Measurements from ENCODE around the gene CTNND2. TPM values are rescaled to one million over a fixed set of nuclear protein-coding genes. Genes with fewer than 3 reads are reported as not detected.

The CTNND2 gene
- total RNA-seq, 3 donors from 2014 or later (not counting 1 experiment from before 2014, with no cell fraction given) = not detected

DNA sequence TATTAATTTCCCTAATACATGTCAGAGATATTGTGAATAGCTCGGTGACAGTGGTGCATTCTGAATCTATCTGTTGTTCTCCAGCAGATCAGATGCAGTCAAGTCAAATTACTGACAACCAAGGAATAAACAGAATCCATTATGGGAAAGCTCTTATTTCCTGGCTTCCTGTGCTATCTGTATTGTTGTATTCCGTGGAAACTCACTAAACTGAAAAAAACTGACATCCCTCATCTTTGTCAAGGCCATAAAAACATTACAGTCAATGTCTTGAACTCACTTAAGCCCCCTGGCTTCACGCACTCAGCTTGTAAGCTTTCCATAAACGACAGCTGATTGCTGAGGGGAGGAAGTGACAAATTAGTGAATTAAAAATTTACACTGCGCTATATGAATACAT, 245.9 kb downstream of the CTNND2 start:
- intact Hi-C loops (cut with micrococcal nuclease) = no loop called here
- no peaks in the 10 kb centered on the region for H3K27me3 ChIP-seq (ENCODE audit: control insufficient read depth, insufficient read depth, low read length)
- H3K36me3 Mint-ChIP-seq = no peaks in the 10 kb centered on the region

DNA sequence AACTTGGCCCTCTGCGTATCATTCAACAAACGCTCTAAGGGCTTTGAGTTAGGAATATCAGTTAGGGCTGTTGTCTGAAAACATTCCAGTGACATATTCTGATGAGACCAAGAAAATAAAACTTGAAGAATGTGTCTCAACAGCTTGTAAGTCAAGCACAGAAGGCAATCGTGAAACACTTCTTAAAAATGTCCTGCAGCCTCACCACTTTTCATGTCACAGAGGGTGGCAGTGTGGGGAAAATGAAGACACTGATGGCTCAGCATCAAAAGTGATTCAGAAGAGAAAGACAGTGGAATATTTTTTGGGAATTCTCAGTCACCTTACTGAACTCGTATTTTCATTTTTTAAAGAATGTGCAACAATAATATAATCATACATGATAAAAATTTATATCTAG, 247.3 kb downstream of the CTNND2 start:
- intact Hi-C loops (cut with micrococcal nuclease) = no loop called here

More for the DNA sequence above, 245.9 kb downstream of the CTNND2 start:
- peaks cover 0 to 2% of the 10 kb centered on the region in 2 donors for H3K9me3 Mint-ChIP-seq
- TF ChIP-seq, protein P1, sequence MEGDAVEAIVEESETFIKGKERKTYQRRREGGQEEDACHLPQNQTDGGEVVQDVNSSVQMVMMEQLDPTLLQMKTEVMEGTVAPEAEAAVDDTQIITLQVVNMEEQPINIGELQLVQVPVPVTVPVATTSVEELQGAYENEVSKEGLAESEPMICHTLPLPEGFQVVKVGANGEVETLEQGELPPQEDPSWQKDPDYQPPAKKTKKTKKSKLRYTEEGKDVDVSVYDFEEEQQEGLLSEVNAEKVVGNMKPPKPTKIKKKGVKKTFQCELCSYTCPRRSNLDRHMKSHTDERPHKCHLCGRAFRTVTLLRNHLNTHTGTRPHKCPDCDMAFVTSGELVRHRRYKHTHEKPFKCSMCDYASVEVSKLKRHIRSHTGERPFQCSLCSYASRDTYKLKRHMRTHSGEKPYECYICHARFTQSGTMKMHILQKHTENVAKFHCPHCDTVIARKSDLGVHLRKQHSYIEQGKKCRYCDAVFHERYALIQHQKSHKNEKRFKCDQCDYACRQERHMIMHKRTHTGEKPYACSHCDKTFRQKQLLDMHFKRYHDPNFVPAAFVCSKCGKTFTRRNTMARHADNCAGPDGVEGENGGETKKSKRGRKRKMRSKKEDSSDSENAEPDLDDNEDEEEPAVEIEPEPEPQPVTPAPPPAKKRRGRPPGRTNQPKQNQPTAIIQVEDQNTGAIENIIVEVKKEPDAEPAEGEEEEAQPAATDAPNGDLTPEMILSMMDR (IDR thresholded peaks at IDR 0.05) = no peak
- DNase-seq (no peak), ATAC-seq (no peak)
- no peaks in the 10 kb centered on the region for H3K4me1 ChIP-seq (ENCODE audit: control insufficient read depth, insufficient read depth, low read length)
- H3K36me3 ChIP-seq (ENCODE audit: control insufficient read depth, insufficient read depth, low read length) = no peaks in the 10 kb centered on the region
- H3K27ac ChIP-seq (ENCODE audit: low read length) = no peak overlapping the region
- no peak overlapping the region for H3K4me3 Mint-ChIP-seq
- no peaks in the 10 kb centered on the region for H3K9me3 ChIP-seq (ENCODE audit: control insufficient read depth, insufficient read depth, low read length)
- H3K4me3 ChIP-seq (ENCODE audit: low read length) = no peak overlapping the region
- peaks cover 0 to 14% of the 10 kb centered on the region in 2 donors for H3K4me1 Mint-ChIP-seq
- no peaks in the 10 kb centered on the region for H3K27me3 Mint-ChIP-seq (ENCODE audit: low read depth in 2 of 2)
- no peak overlapping the region for H3K27ac Mint-ChIP-seq
- 82% methylated on average over 5 of the region's 5 CpGs for WGBS (ENCODE audit: insufficient coverage)

DNA sequence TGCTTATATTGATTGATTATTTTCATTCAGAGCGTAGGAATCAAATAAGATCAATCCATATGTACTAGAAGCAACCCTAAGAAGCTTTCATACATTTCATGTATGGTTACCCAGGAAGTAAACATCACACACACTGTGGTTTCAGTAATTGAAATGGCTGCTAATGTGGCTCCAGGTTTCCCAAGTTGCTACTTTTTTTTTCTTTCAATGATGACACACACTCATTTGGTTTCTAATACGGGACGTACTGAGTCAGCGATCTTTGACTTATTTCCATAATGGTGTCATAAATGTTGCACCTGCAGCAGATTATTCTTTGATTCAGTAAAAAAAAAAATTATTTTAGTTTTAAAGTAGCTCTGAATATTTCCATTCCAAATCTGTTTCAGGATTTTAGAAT, 248.6 kb downstream of the CTNND2 start:
- no peak overlapping the region for H3K4me3 ChIP-seq (ENCODE audit: low read length)
- Mint-ChIP-seq H3K27ac (no peak overlapping the region), H3K36me3 (no peaks in the 10 kb centered on the region), H3K27me3 (ENCODE audit: low read depth in 2 of 2) (no peaks in the 10 kb centered on the region), H3K9me3 (peaks cover 0 to 2% of the 10 kb centered on the region in 2 donors), H3K4me1 (peaks cover 1 to 16% of the 10 kb centered on the region in 2 donors), H3K4me3 (no peak overlapping the region)
- ATAC-seq (peak in 2 of 3 donors; percentile 59 to 72), DNase-seq (no peak)
- 60% methylated on average over 3 of the region's 4 CpGs for WGBS (ENCODE audit: insufficient coverage)
- H3K36me3 ChIP-seq (ENCODE audit: control insufficient read depth, insufficient read depth, low read length) = no peaks in the 10 kb centered on the region
- H3K27me3 ChIP-seq (ENCODE audit: control insufficient read depth, insufficient read depth, low read length) = no peaks in the 10 kb centered on the region
- TF ChIP-seq, protein P1 (IDR thresholded peaks at IDR 0.05) = no peak
- peaks cover 4% of the 10 kb centered on the region for H3K9me3 ChIP-seq (ENCODE audit: control insufficient read depth, insufficient read depth, low read length)
- H3K4me1 ChIP-seq (ENCODE audit: control insufficient read depth, insufficient read depth, low read length) = no peaks in the 10 kb centered on the region
- no peak overlapping the region for H3K27ac ChIP-seq (ENCODE audit: low read length)
- intact Hi-C loops (cut with micrococcal nuclease) = no loop called here

More for the DNA sequence above, 247.3 kb downstream of the CTNND2 start:
- Mint-ChIP-seq H3K4me3 (no peak overlapping the region), H3K27ac (no peak overlapping the region), H3K27me3 (ENCODE audit: low read depth in 2 of 2) (no peaks in the 10 kb centered on the region), H3K36me3 (no peaks in the 10 kb centered on the region), H3K9me3 (peaks cover 0 to 2% of the 10 kb centered on the region in 2 donors), H3K4me1 (peaks cover 0 to 14% of the 10 kb centered on the region in 2 donors)
- Histone ChIP-seq H3K27ac (ENCODE audit: low read length) (no peak overlapping the region), H3K36me3 (ENCODE audit: control insufficient read depth, insufficient read depth, low read length) (no peaks in the 10 kb centered on the region), H3K4me3 (ENCODE audit: low read length) (no peak overlapping the region), H3K4me1 (ENCODE audit: control insufficient read depth, insufficient read depth, low read length) (no peaks in the 10 kb centered on the region), H3K27me3 (ENCODE audit: control insufficient read depth, insufficient read depth, low read length) (no peaks in the 10 kb centered on the region), H3K9me3 (ENCODE audit: control insufficient read depth, insufficient read depth, low read length) (no peaks in the 10 kb centered on the region)
- ATAC-seq = no peak
- DNase-seq = no peak
- 100% methylated on average over 3 of the region's 4 CpGs for WGBS (ENCODE audit: insufficient coverage)
- TF ChIP-seq, protein P1 (IDR thresholded peaks at IDR 0.05) = no peak

DNA sequence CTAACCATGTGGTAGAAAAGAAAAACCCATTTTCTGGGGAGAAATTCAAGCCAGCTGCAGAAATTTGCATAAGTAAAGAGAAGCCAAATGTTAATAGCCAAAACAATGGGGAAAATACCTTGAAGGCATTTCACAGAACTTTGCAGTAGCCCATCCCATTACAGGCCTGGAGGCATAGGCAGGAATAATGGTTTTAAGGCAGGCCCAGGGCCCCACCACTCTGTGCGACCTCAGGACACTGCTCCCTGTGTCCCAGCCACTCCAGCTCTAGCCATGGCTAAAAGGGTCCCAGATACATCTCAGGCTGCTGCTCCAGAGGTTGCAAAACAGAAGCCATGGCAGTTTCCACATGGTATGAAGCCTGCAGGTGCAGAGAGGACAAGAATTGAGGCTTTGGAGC, 253.3 kb downstream of the CTNND2 start:
- 86% methylated on average over 1 of the region's 1 CpG for WGBS (ENCODE audit: insufficient coverage)
- Histone ChIP-seq H3K27ac (ENCODE audit: low read length) (no peak overlapping the region), H3K9me3 (ENCODE audit: control insufficient read depth, insufficient read depth, low read length) (peaks cover 4% of the 10 kb centered on the region), H3K4me1 (ENCODE audit: control insufficient read depth, insufficient read depth, low read length) (no peaks in the 10 kb centered on the region), H3K4me3 (ENCODE audit: low read length) (no peak overlapping the region), H3K36me3 (ENCODE audit: control insufficient read depth, insufficient read depth, low read length) (no peaks in the 10 kb centered on the region), H3K27me3 (ENCODE audit: control insufficient read depth, insufficient read depth, low read length) (no peaks in the 10 kb centered on the region)
- ATAC-seq = no peak
- H3K9me3 Mint-ChIP-seq = peaks cover 2 to 3% of the 10 kb centered on the region in 2 donors
- DNase-seq = no peak
- H3K27ac Mint-ChIP-seq = peak overlapping the region in 1 of 2 donors; percentile 5
- TF ChIP-seq, protein P1 (IDR thresholded peaks at IDR 0.05) = no peak
- no peaks in the 10 kb centered on the region for H3K27me3 Mint-ChIP-seq (ENCODE audit: low read depth in 2 of 2)
- intact Hi-C loops (cut with micrococcal nuclease) = no loop called here
- peaks cover 9 to 17% of the 10 kb centered on the region in 2 donors for H3K4me1 Mint-ChIP-seq
- H3K36me3 Mint-ChIP-seq = no peaks in the 10 kb centered on the region
- no peak overlapping the region for H3K4me3 Mint-ChIP-seq
